ENCODE measurements around the gene CYTH1. TPM values are rescaled to one million over a fixed set of nuclear protein-coding genes. Genes with fewer than 3 reads are reported as not detected.

Gene CYTH1
- total and polyA plus RNA-seq, 5 donors from 2014 or later: 202 to 487 (median 206) TPM

DNA sequence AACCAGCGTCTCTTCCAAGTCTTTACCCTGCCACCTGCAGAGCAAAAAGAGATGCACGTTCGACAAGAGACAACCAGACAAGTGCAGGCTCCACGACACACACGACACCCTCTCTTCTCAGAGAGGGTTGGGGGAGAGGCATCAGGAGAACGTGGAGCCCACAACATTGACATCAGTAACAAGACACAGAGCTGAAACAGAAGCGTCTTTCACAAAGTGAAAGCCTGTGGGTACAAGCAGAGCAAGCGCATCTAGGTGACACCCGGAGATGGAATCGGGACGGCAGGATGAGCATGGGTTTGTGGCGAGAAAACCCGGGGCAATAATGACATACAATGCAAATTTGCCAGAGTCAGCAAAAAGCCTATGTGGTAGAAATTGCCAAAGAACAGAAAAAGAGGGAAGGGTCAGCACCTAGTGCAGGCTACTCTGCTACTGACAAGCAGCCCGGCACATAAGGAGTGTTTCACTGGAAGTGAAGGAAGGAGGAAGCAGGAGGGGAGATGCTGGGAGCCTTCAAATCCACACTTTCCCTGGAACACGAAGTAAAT is 89.5 kb downstream of the CYTH1 start:
- Mint-ChIP-seq H3K36me3 (peaks cover 75% of the 10 kb centered on the region), H3K27ac (peak overlapping the region in 1 of 3 donors; percentile 67), H3K4me3 (no peak overlapping the region), H3K9me3 (no peaks in the 10 kb centered on the region), H3K4me1 (peaks cover 8 to 24% (median 15%) of the 10 kb centered on the region in 4 donors), H3K27me3 (no peaks in the 10 kb centered on the region)
- Histone ChIP-seq H3K9me3 (ENCODE audit: control insufficient read depth in 2 of 2, low read length in 2 of 2) (no peaks in the 10 kb centered on the region), H3K27me3 (ENCODE audit: control insufficient read depth, insufficient read depth, low read length) (no peaks in the 10 kb centered on the region), H3K27ac (ENCODE audit: insufficient read depth, low read length, poor library complexity, severe bottlenecking) (no peak overlapping the region), H3K4me3 (ENCODE audit: low read depth, low read length) (no peak overlapping the region), H3K4me1 (ENCODE audit: control insufficient read depth, insufficient read depth, low read length, poor library complexity, severe bottlenecking) (no peaks in the 10 kb centered on the region), H3K36me3 (ENCODE audit: control insufficient read depth, insufficient read depth, low read length) (peaks cover 97% of the 10 kb centered on the region)
- no peak for ATAC-seq (ENCODE audit: low read depth in 2 of 2)
- no peak for DNase-seq

DNA sequence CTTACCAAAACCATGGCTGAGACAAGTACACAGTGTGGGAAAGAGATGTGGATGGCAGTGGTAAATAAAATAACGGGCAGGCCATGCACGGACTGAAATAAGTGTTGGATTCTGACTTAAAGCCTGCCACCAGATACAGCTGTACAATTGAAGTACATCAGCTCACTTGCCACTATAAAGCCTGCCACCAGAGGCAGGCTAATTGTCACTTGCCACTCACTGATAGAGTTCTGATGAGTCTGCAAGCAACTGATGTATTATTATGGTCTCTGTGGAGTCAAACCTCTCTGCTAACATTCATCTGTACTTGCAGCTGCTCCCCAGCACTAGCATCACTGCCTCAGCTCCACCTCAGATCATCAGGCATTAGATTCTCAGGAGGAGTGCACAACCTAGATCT is 93.0 kb downstream of the CYTH1 start:
- peaks cover 51% of the 10 kb centered on the region for H3K36me3 Mint-ChIP-seq
- no peaks in the 10 kb centered on the region for H3K27me3 Mint-ChIP-seq
- H3K9me3 Mint-ChIP-seq: no peaks in the 10 kb centered on the region
- DNase-seq (peak in 1 of 3 donors; percentile 40), ATAC-seq (ENCODE audit: low read depth in 2 of 2) (peak in 1 of 2 donors; percentile 44)
- H3K4me1 Mint-ChIP-seq: peaks cover 0 to 13% (median 4%) of the 10 kb centered on the region in 4 donors
- Histone ChIP-seq H3K27ac (ENCODE audit: insufficient read depth, low read length, poor library complexity, severe bottlenecking) (no peak overlapping the region), H3K4me1 (ENCODE audit: control insufficient read depth, insufficient read depth, low read length, poor library complexity, severe bottlenecking) (no peaks in the 10 kb centered on the region), H3K9me3 (ENCODE audit: control insufficient read depth in 2 of 2, low read length in 2 of 2) (no peaks in the 10 kb centered on the region), H3K36me3 (ENCODE audit: control insufficient read depth, insufficient read depth, low read length) (peaks cover 95% of the 10 kb centered on the region), H3K27me3 (ENCODE audit: control insufficient read depth, insufficient read depth, low read length) (no peaks in the 10 kb centered on the region), H3K4me3 (ENCODE audit: low read depth, low read length) (no peak overlapping the region)
- H3K27ac Mint-ChIP-seq: peak overlapping the region in 1 of 3 donors; percentile 84
- no peak overlapping the region for H3K4me3 Mint-ChIP-seq

DNA sequence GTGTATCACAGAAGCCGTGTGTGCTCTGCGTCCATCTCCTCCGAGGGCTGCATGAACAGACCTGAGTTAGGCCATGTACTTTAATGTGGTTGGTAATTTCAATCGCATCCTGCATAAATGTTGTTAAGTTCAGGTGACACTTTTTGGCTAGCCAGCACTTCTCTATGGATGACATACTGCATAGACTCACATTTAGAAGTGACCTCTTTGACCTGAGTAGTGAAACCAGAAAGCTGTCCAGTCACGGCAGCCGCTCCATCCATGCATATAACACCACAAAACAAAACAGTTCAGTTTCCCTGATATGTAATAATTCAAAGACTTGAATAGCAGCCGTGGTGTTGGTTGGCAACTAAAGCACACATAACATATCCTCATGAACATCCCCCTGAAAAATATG is 94.1 kb downstream of the CYTH1 start:
- no peaks in the 10 kb centered on the region for H3K27me3 Mint-ChIP-seq
- Histone ChIP-seq H3K27ac (ENCODE audit: insufficient read depth, low read length, poor library complexity, severe bottlenecking) (no peak overlapping the region), H3K36me3 (ENCODE audit: control insufficient read depth, insufficient read depth, low read length) (peaks cover 95% of the 10 kb centered on the region), H3K9me3 (ENCODE audit: control insufficient read depth in 2 of 2, low read length in 2 of 2) (no peaks in the 10 kb centered on the region), H3K27me3 (ENCODE audit: control insufficient read depth, insufficient read depth, low read length) (no peaks in the 10 kb centered on the region), H3K4me3 (ENCODE audit: low read depth, low read length) (no peak overlapping the region), H3K4me1 (ENCODE audit: control insufficient read depth, insufficient read depth, low read length, poor library complexity, severe bottlenecking) (no peaks in the 10 kb centered on the region)
- peak overlapping the region in 1 of 3 donors; percentile 56 for H3K27ac Mint-ChIP-seq
- H3K4me3 Mint-ChIP-seq: no peak overlapping the region
- no peaks in the 10 kb centered on the region for H3K9me3 Mint-ChIP-seq
- peaks cover 0 to 8% (median 4%) of the 10 kb centered on the region in 4 donors for H3K4me1 Mint-ChIP-seq
- DNase-seq (no peak), ATAC-seq (ENCODE audit: low read depth in 2 of 2) (no peak)
- peaks cover 47% of the 10 kb centered on the region for H3K36me3 Mint-ChIP-seq

DNA sequence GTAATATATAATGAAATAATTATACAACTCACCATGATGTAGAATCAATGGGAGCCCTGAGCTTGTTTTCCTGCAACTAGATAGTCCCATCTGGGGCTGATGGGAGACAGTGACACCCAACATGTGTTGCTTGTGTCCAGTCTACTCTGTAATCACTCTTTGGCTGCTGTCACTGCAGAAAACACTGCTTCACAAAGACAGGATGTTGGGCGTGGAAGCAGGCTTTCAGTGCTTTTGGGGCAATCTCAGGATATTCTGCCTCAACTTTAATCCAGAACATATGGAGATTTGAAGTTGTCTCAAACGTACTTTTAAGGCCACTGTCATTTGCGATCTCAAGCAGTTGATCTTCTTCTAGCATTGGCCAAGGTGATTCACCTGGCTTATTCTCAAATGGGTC is 94.9 kb downstream of the CYTH1 start:
- ATAC-seq (ENCODE audit: low read depth in 2 of 2) (no peak), DNase-seq (no peak)
- Mint-ChIP-seq H3K27ac (peak overlapping the region in 2 of 3 donors; percentile 12 to 56), H3K4me3 (no peak overlapping the region), H3K9me3 (no peaks in the 10 kb centered on the region), H3K27me3 (no peaks in the 10 kb centered on the region), H3K36me3 (peaks cover 44% of the 10 kb centered on the region), H3K4me1 (peaks cover 0 to 8% (median 5%) of the 10 kb centered on the region in 4 donors)
- Histone ChIP-seq H3K27ac (ENCODE audit: insufficient read depth, low read length, poor library complexity, severe bottlenecking) (no peak overlapping the region), H3K27me3 (ENCODE audit: control insufficient read depth, insufficient read depth, low read length) (no peaks in the 10 kb centered on the region), H3K4me3 (ENCODE audit: low read depth, low read length) (no peak overlapping the region), H3K36me3 (ENCODE audit: control insufficient read depth, insufficient read depth, low read length) (peaks cover 94% of the 10 kb centered on the region), H3K9me3 (ENCODE audit: control insufficient read depth in 2 of 2, low read length in 2 of 2) (no peaks in the 10 kb centered on the region), H3K4me1 (ENCODE audit: control insufficient read depth, insufficient read depth, low read length, poor library complexity, severe bottlenecking) (no peaks in the 10 kb centered on the region)

DNA sequence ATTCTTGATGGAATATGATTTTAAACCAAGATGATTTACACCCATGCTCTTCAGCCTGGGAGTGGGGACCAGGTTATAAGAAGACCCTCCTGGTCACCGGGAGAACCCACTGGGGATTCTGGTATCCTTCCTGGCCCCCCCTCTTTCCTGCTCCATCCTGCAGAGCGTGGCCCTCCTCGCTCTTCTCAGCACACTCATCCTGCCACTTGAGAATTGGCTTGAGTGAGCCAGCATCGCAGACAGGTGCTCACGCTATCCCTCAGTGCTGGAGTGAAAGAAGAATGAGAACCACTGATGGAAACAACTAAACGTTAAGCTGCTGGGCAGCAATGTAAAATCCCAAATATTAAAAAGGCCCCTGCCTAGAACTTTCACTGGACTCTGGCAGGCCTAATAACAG is 98.0 kb downstream of the CYTH1 start:
- Histone ChIP-seq H3K4me1 (ENCODE audit: control insufficient read depth, insufficient read depth, low read length, poor library complexity, severe bottlenecking) (no peaks in the 10 kb centered on the region), H3K4me3 (ENCODE audit: low read depth, low read length) (no peak overlapping the region), H3K9me3 (ENCODE audit: control insufficient read depth in 2 of 2, low read length in 2 of 2) (no peaks in the 10 kb centered on the region), H3K27ac (ENCODE audit: insufficient read depth, low read length, poor library complexity, severe bottlenecking) (no peak overlapping the region), H3K36me3 (ENCODE audit: control insufficient read depth, insufficient read depth, low read length) (peaks cover 90% of the 10 kb centered on the region), H3K27me3 (ENCODE audit: control insufficient read depth, insufficient read depth, low read length) (no peaks in the 10 kb centered on the region)
- no peaks in the 10 kb centered on the region for H3K9me3 Mint-ChIP-seq
- no peaks in the 10 kb centered on the region for H3K27me3 Mint-ChIP-seq
- H3K36me3 Mint-ChIP-seq: peaks cover 43% of the 10 kb centered on the region
- ATAC-seq (ENCODE audit: low read depth in 2 of 2): no peak
- H3K27ac Mint-ChIP-seq: peak overlapping the region in 2 of 3 donors; percentile 42 to 56
- no peak overlapping the region for H3K4me3 Mint-ChIP-seq
- H3K4me1 Mint-ChIP-seq: peaks cover 0 to 8% (median 1%) of the 10 kb centered on the region in 4 donors
- no peak for DNase-seq

DNA sequence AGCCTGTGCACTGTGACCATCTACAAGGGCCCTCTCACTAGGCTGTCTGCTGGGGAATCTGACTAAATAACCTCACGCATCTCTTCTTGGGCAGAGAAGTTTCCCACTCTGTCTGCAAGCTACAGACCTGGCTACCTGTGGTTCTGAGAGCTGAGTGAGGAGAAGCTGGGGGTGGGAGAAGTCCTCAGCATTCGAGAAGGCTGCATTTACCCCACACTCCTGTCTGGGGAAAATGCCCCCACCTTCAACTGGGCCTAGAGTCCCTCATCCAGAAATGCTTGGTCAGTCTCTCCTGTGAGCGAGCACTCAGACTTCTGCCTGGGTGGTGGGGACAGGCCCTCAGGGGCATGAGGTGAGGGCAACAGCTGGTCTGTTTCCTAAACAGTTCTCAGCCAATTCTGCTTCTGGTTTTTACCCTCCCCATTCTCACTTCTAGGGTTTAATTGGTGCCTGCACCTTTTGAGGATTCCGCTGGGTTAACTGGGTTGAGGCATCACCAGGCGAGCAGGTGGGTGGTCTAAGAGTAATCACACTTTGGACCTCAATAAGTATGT is 98.6 kb downstream of the CYTH1 start:
- Mint-ChIP-seq H3K4me3 (no peak overlapping the region), H3K27ac (peak overlapping the region in 2 of 3 donors; percentile 56 to 63), H3K36me3 (peaks cover 43% of the 10 kb centered on the region)

DNA sequence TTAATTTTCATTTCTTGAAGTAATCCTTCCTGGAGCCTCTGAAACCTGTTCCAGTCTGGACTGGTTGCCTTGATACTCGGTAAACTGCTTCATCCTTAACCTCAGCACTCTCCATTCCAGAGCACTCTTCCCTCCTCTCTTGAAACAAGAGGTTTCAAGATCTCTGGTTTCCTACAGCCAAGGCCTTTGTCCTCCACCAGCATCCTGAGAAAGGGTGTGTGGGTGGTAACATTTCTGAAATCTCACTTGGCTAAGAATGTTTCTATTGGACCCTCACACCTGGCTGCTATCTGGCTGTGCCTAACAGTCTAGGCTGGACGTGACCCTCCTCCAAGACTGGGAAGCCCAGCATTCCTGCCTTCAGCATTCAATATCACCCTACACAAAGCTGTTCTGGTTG is 99.7 kb downstream of the CYTH1 start:
- H3K9me3 Mint-ChIP-seq: no peaks in the 10 kb centered on the region
- no peak overlapping the region for H3K27ac ChIP-seq (ENCODE audit: insufficient read depth, low read length, poor library complexity, severe bottlenecking)

More for the DNA sequence above, 98.6 kb downstream of the CYTH1 start:
- Histone ChIP-seq H3K4me1 (ENCODE audit: control insufficient read depth, insufficient read depth, low read length, poor library complexity, severe bottlenecking) (no peaks in the 10 kb centered on the region), H3K27me3 (ENCODE audit: control insufficient read depth, insufficient read depth, low read length) (no peaks in the 10 kb centered on the region), H3K4me3 (ENCODE audit: low read depth, low read length) (no peak overlapping the region), H3K36me3 (ENCODE audit: control insufficient read depth, insufficient read depth, low read length) (peaks cover 90% of the 10 kb centered on the region), H3K9me3 (ENCODE audit: control insufficient read depth in 2 of 2, low read length in 2 of 2) (no peaks in the 10 kb centered on the region), H3K27ac (ENCODE audit: insufficient read depth, low read length, poor library complexity, severe bottlenecking) (no peak overlapping the region)
- H3K27me3 Mint-ChIP-seq: no peaks in the 10 kb centered on the region
- peaks cover 0 to 8% (median 1%) of the 10 kb centered on the region in 4 donors for H3K4me1 Mint-ChIP-seq
- H3K9me3 Mint-ChIP-seq: no peaks in the 10 kb centered on the region
- DNase-seq: no peak
- ATAC-seq (ENCODE audit: low read depth in 2 of 2): peak in 1 of 2 donors; percentile 11

DNA sequence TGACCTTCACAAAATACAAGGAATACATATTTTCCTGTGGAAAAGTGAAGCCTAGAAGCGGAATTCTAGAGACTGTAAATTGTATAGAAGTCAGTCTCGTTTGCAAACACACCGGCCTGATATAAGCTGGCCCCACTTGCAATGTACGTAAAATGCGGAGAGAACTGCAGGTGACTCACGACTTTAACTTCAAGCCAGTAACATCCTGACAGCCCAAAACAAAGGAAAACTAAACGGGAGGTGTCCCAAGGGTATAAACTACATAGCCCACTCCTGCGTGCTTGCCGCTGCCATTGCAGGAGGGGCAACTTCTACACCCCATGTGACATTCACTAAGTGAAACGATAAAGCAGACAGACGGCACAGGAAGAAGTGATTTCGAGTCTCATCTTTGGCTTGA is 101.6 kb downstream of the CYTH1 start:
- Mint-ChIP-seq H3K27ac (no peak overlapping the region), H3K27me3 (no peaks in the 10 kb centered on the region), H3K4me1 (peaks cover 0 to 3% (median 0%) of the 10 kb centered on the region in 4 donors), H3K9me3 (no peaks in the 10 kb centered on the region), H3K36me3 (peaks cover 31% of the 10 kb centered on the region), H3K4me3 (no peak overlapping the region)
- H3K4me1 ChIP-seq (ENCODE audit: control insufficient read depth, insufficient read depth, low read length, poor library complexity, severe bottlenecking): no peaks in the 10 kb centered on the region
- no peaks in the 10 kb centered on the region for H3K27me3 ChIP-seq (ENCODE audit: control insufficient read depth, insufficient read depth, low read length)
- DNase-seq (no peak), ATAC-seq (ENCODE audit: low read depth in 2 of 2) (no peak)
- peaks cover 91% of the 10 kb centered on the region for H3K36me3 ChIP-seq (ENCODE audit: control insufficient read depth, insufficient read depth, low read length)
- H3K27ac ChIP-seq (ENCODE audit: insufficient read depth, low read length, poor library complexity, severe bottlenecking): no peak overlapping the region
- no peak overlapping the region for H3K4me3 ChIP-seq (ENCODE audit: low read depth, low read length)
- H3K9me3 ChIP-seq (ENCODE audit: control insufficient read depth in 2 of 2, low read length in 2 of 2): no peaks in the 10 kb centered on the region

More for the DNA sequence above, 99.7 kb downstream of the CYTH1 start:
- Mint-ChIP-seq H3K36me3 (peaks cover 32% of the 10 kb centered on the region), H3K27ac (peak overlapping the region in 1 of 3 donors; percentile 56), H3K4me1 (peaks cover 0 to 3% (median 0%) of the 10 kb centered on the region in 4 donors), H3K4me3 (peak overlapping the region in 1 of 4 donors; percentile 54), H3K27me3 (no peaks in the 10 kb centered on the region)
- Histone ChIP-seq H3K36me3 (ENCODE audit: control insufficient read depth, insufficient read depth, low read length) (peaks cover 90% of the 10 kb centered on the region), H3K9me3 (ENCODE audit: control insufficient read depth in 2 of 2, low read length in 2 of 2) (no peaks in the 10 kb centered on the region), H3K4me1 (ENCODE audit: control insufficient read depth, insufficient read depth, low read length, poor library complexity, severe bottlenecking) (no peaks in the 10 kb centered on the region), H3K4me3 (ENCODE audit: low read depth, low read length) (no peak overlapping the region), H3K27me3 (ENCODE audit: control insufficient read depth, insufficient read depth, low read length) (no peaks in the 10 kb centered on the region)
- DNase-seq (no peak), ATAC-seq (ENCODE audit: low read depth in 2 of 2) (no peak)
